EL (cell line): ENCODE data around the gene CP.
"Not testable (repeated sequence)": the region's sequence is repeated elsewhere in the genome, so short reads cannot be mapped to it uniquely, and the experiment has no call there.

ENCODE experiments used
- DNase-seq: peaks from one replicate; pipeline ENCODE4 v3.0.0-alpha.2; 2016

The CP gene

GRCh38 chr3:149226776-149227175 lies 5.1 kb upstream of the CP start:
- DNase-seq: peak; percentile 15

- peak; percentile 92 for DNase-seq
Observed at GRCh38 chr3:149224736-149225594, 3.3 kb upstream of the CP start.

- no peak for DNase-seq
Observed at GRCh38 chr3:149223461-149223820, 1.8 kb upstream of the CP start.

- DNase-seq: not testable (repeated sequence)
Observed at GRCh38 chr3:149219380-149220121, 2.1 kb downstream of the CP start.

GRCh38 chr3:149217347-149217746 lies 4.3 kb downstream of the CP start:
- no peak for DNase-seq

GRCh38 chr3:149216193-149216869 lies 5.3 kb downstream of the CP start:
- DNase-seq: no peak

GRCh38 chr3:149215515-149215914 lies 6.1 kb downstream of the CP start:
- no peak for DNase-seq

GRCh38 chr3:149214702-149215101 lies 6.9 kb downstream of the CP start:
- DNase-seq: no peak

- no peak for DNase-seq
Observed at GRCh38 chr3:149212386-149212785, 9.2 kb downstream of the CP start.

GRCh38 chr3:149209431-149209830 lies 12.2 kb downstream of the CP start:
- no peak for DNase-seq

- no peak for DNase-seq
Observed at GRCh38 chr3:149207475-149207874, 14.2 kb downstream of the CP start.

- DNase-seq: no peak
Observed at GRCh38 chr3:149204390-149204991, 17.1 kb downstream of the CP start.

GRCh38 chr3:149203758-149204157 lies 17.9 kb downstream of the CP start:
- no peak for DNase-seq

- DNase-seq: peak; percentile 48
Observed at GRCh38 chr3:149199474-149199873, 22.2 kb downstream of the CP start.

- peak; percentile 66 for DNase-seq
Observed at GRCh38 chr3:149198611-149199010, 23.0 kb downstream of the CP start.

- no peak for DNase-seq
Observed at GRCh38 chr3:149197669-149198068, 24.0 kb downstream of the CP start.

GRCh38 chr3:149196805-149197592 lies 24.6 kb downstream of the CP start:
- DNase-seq: not testable (repeated sequence)

GRCh38 chr3:149195221-149195620 lies 26.4 kb downstream of the CP start:
- no peak for DNase-seq

- DNase-seq: no peak
Observed at GRCh38 chr3:149188494-149188893, 33.1 kb downstream of the CP start.

GRCh38 chr3:149186721-149187120 lies 34.9 kb downstream of the CP start:
- DNase-seq: no peak

GRCh38 chr3:149186219-149186618 lies 35.4 kb downstream of the CP start:
- no peak for DNase-seq

GRCh38 chr3:149181182-149181581 lies 40.4 kb downstream of the CP start:
- DNase-seq: no peak
